Smooth muscle cell (in vitro differentiated cells): ENCODE results near the gene IFNG-AS1. TPM values are rescaled to one million over a fixed set of nuclear protein-coding genes. Genes with fewer than 3 reads are reported as not detected.

Experiments
- DNase-seq: peaks from one replicate; lab custom pipeline; 2025; ENCODE audit not compliant: unreplicated experiment; lab: John Stamatoyannopoulos, UW
- H2AFZ ChIP-seq: fragments of 200-600 bp; sonication (generic); 2 replicates; pipeline ENCODE4 v1.6.0; 2016; ENCODE audit warnings: antibody characterized with exemption, low read depth, mild to moderate bottlenecking
- H3F3A ChIP-seq: fragments of 200-600 bp; sonication (generic); 2 replicates; pipeline ENCODE4 v1.6.0; 2017; ENCODE audit warnings: antibody characterized with exemption, low read depth
- H3K27ac ChIP-seq: fragments of 200-600 bp; sonication (generic); 2 replicates; pipeline ENCODE4 v1.5.1; 2016; ENCODE audit warnings: low read depth, mild to moderate bottlenecking
- H3K27me3 ChIP-seq: fragments of 200-600 bp; sonication (generic); 2 replicates; pipeline ENCODE4 v1.6.1; 2016; ENCODE audit warnings: low read depth, mild to moderate bottlenecking
- H3K36me3 ChIP-seq: fragments of 200-600 bp; sonication (generic); 2 replicates; pipeline ENCODE4 v1.5.1; 2016; ENCODE audit warnings: low read depth
- H3K4me1 ChIP-seq: fragments of 200-600 bp; sonication (generic); 2 replicates; pipeline ENCODE4 v1.5.1; 2016; ENCODE audit warnings: low read depth
- H3K4me2 ChIP-seq: fragments of 200-600 bp; sonication (generic); 2 replicates; pipeline ENCODE4 v1.6.0; 2016; ENCODE audit warnings: mild to moderate bottlenecking
- H3K4me3 ChIP-seq: fragments of 200-600 bp; sonication (generic); 2 replicates; pipeline ENCODE4 v1.5.1; 2016; ENCODE audit warnings: mild to moderate bottlenecking
- H3K79me2 ChIP-seq: fragments of 200-600 bp; sonication (generic); 2 replicates; pipeline ENCODE4 v1.6.0; 2016; ENCODE audit warnings: low read depth, mild to moderate bottlenecking
- H3K9ac ChIP-seq: fragments of 200-600 bp; sonication (generic); 2 replicates; pipeline ENCODE4 v1.6.0; 2016; ENCODE audit warnings: low read depth
- H3K9me3 ChIP-seq: fragments of 200-600 bp; sonication (generic); replicated peaks from 2 replicates; pipeline ENCODE4 v1.5.1; 2016; ENCODE audit warnings: low read depth
- H4K20me1 ChIP-seq: fragments of 200-600 bp; sonication (generic); 2 replicates; pipeline ENCODE4 v1.6.0; 2016; ENCODE audit warnings: low read depth
- WGBS: methylation state at CpG from one replicate; pipeline ENCODE4 v1.1.7; 2016; ENCODE audit warnings: low lambda C conversion rate; 5-methylcytosine and 5-hydroxymethylcytosine counted together
- polyA plus RNA-seq: library from polyadenylated mRNA; unstranded; fragments of >200 nt; fragmentation: Nextera tagmentation; extraction: Ambion mirVana; gene quantifications from 2 replicates; pipeline ENCODE4 v1.2.1, GENCODE V29; 2016
- total RNA-seq: library from RNA; depleted of rRNA; stranded (reverse); fragments of >200 nt; gene quantifications from 2 replicates; pipeline ENCODE4 v1.2.3, GENCODE V29; 2014
- TF ChIP-seq, protein P1 (sequence below): fragments of 200-600 bp; sonication (generic); IDR thresholded peaks from 2 replicates; pipeline ENCODE4 v1.5.1; 2017; ENCODE audit warnings: borderline replicate concordance, mild to moderate bottlenecking, antibody characterized with exemption; ENCODE audit not compliant: insufficient read depth, poor library complexity, severe bottlenecking

Gene IFNG-AS1
- total RNA-seq (0.49 and 0.76 TPM in 2 replicates), polyA plus RNA-seq (0.11 TPM in 1 of 2 replicates, not detected in the other)

DNA sequence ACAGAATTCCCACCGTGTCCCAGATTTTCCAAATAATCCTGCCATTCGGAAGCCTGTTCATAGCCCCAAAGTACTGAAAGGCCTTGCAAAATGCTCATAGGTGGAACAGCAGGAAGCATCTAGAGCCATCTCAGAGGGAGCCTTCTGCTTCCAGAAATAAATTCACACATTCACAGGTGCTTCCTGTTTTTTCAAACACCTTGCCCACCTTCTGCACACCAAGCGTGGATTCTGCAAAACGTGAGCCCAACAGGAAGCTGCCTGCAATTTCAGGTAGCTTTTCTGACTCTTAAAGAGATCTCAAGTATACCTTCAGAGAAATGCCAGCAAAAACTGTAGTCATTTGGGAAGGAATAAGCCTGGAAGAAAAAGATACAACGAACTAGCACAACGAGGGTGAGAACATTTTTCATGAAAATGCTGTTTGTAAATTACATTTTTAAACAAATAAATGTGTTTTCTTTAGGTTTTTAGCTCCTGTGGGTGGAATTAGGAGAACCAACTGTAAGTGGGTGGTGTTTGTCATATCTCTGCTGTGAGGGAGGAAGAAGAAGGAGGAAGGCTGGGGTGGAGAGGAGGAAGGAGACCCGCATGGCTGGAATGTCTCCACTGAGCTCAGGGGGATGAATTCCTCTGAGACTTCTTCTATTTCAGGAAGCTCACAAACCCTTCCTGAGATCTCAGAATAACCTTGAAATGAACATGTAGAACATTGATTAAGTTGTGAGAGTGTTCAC is at the start of gene IFNG-AS1:
IFNG-AS1 (plus strand) TSS at position 264 of the 737 bp plus-strand sequence.
- H3K27ac ChIP-seq, result no peak within 1 kb of the TSS
- H3K27me3 ChIP-seq, result no peaks in the 10 kb centered on the region
- H3K4me1 ChIP-seq, result peaks cover 7% of the 10 kb centered on the region
- WGBS, result 91% methylated on average over 7 of the region's 7 CpGs
- H3F3A ChIP-seq, result no peaks in the 10 kb centered on the region
- H3K9ac ChIP-seq, result no peak within 1 kb of the TSS
- H3K36me3 ChIP-seq, result no peaks in the 10 kb centered on the region
- TF ChIP-seq, protein P1, sequence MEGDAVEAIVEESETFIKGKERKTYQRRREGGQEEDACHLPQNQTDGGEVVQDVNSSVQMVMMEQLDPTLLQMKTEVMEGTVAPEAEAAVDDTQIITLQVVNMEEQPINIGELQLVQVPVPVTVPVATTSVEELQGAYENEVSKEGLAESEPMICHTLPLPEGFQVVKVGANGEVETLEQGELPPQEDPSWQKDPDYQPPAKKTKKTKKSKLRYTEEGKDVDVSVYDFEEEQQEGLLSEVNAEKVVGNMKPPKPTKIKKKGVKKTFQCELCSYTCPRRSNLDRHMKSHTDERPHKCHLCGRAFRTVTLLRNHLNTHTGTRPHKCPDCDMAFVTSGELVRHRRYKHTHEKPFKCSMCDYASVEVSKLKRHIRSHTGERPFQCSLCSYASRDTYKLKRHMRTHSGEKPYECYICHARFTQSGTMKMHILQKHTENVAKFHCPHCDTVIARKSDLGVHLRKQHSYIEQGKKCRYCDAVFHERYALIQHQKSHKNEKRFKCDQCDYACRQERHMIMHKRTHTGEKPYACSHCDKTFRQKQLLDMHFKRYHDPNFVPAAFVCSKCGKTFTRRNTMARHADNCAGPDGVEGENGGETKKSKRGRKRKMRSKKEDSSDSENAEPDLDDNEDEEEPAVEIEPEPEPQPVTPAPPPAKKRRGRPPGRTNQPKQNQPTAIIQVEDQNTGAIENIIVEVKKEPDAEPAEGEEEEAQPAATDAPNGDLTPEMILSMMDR, result no peak
- no peak within 1 kb of the TSS for H3K4me2 ChIP-seq
- H3K9me3 ChIP-seq, result no peaks in the 10 kb centered on the region
- H3K79me2 ChIP-seq, result no peaks in the 10 kb centered on the region
- no peak within 1 kb of the TSS for H2AFZ ChIP-seq
- no peaks in the 10 kb centered on the region for H4K20me1 ChIP-seq
- DNase-seq, result no peak
- H3K4me3 ChIP-seq, result no peak within 1 kb of the TSS

DNA sequence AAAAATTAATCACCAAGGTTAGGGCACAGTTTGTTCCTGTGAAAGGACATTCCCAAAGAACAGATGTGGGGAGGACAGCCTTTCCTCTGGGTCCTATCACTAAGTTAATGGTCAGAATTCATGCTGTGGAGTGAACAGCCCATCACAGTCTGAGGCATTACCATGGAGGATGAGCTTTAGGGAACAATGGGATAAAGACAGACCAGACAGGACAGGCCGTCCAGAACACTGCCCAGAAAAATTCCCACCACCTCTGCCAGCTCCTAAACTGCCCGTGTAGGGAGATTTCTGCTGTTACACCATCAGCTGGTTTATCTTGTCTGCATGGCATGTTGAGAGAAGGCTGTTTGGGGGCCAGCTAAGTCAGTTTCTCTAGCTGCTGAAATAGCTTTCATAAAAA is 49.6 kb upstream of the IFNG-AS1 start:
- no peaks in the 10 kb centered on the region for H3K27me3 ChIP-seq
- H3K4me1 ChIP-seq, result peaks cover 25% of the 10 kb centered on the region
- 30% methylated on average over 2 of the region's 2 CpGs for WGBS
- H4K20me1 ChIP-seq, result no peaks in the 10 kb centered on the region
- H3K79me2 ChIP-seq, result no peaks in the 10 kb centered on the region
- TF ChIP-seq, protein P1, result no peak
- H3F3A ChIP-seq, result peaks cover 5% of the 10 kb centered on the region
- H2AFZ ChIP-seq, result no peak overlapping the region
- DNase-seq, result no peak
- no peaks in the 10 kb centered on the region for H3K9me3 ChIP-seq
- peak overlapping the region; percentile 38 for H3K4me2 ChIP-seq
- H3K4me3 ChIP-seq, result no peak overlapping the region
- no peaks in the 10 kb centered on the region for H3K36me3 ChIP-seq
- no peak overlapping the region for H3K27ac ChIP-seq
- H3K9ac ChIP-seq, result no peak overlapping the region

DNA sequence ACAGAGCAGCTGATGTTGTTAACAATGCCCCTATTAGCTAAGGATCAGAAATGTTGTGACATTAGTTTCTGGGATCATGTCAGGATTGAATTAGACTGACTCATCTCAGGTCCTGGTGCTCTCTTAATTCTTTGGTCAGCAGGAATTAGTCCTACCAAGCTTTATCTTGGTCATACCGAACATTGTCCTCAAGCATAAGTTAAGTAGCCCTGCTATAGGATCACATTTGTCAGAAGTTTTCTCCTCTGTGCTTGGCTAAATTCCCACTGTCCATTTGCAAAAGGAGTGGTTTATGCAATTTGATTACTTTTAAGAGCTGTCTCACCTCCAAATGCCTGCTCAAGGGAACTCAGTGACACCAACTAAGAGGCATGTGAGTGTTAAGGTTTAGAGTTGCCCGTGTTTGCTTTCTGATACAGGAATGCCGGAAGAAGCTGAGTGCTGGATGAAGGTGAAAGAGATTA is 48.4 kb upstream of the IFNG-AS1 start:
- Histone ChIP-seq H3K4me3 (no peak overlapping the region), H3K4me1 (peaks cover 25% of the 10 kb centered on the region), H3F3A (peaks cover 5% of the 10 kb centered on the region), H3K27ac (peak overlapping the region; percentile 62), H3K27me3 (no peaks in the 10 kb centered on the region), H2AFZ (no peak overlapping the region), H3K79me2 (no peaks in the 10 kb centered on the region), H3K4me2 (peak overlapping the region; percentile 38), H3K36me3 (no peaks in the 10 kb centered on the region), H3K9me3 (no peaks in the 10 kb centered on the region), H3K9ac (no peak overlapping the region), H4K20me1 (no peaks in the 10 kb centered on the region)
- TF ChIP-seq, protein P1, result no peak
- 5% methylated on average over 3 of the region's 3 CpGs for WGBS
- DNase-seq, result no peak
